Activated naive CD4-positive, alpha-beta T cell treated with anti-CD3 and anti-CD28 coated beads, Interleukin-2, amount 50 U/mL, for 16 hours (primary cell): ENCODE measurements around the gene CSTPP1.
"Not testable (repeated sequence)": the region's sequence is repeated elsewhere in the genome, so short reads cannot be mapped to it uniquely, and the experiment has no call there.

ENCODE experiments used
- DNase-seq: peaks from one replicate; pipeline ENCODE4 v3.0.0-alpha.2; 2020

The CSTPP1 gene

DNA sequence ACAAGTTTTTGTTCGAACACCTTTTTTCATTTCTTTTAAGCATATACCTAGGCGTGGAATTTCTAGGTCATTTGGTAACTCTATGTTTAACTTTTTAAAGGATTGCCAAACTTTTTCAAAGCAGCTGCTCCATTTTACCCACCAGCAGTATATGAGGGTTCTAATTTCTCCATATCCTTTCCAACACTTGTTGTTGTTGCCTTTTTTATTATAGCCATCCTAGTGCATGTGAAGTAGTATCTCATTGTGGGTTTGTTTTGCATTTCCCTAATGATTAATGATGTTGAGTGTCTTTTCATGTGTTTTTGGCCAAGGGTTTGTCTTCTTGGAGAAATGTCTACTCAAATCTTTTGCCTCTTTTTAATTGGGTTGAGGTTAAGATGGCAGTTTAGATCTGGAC lies 24.5 kb downstream of the CSTPP1 start:
- DNase-seq, result no peak

GRCh38 chr11:46961886-46962285 lies 25.3 kb downstream of the CSTPP1 start:
- DNase-seq, result not testable (repeated sequence)

DNA sequence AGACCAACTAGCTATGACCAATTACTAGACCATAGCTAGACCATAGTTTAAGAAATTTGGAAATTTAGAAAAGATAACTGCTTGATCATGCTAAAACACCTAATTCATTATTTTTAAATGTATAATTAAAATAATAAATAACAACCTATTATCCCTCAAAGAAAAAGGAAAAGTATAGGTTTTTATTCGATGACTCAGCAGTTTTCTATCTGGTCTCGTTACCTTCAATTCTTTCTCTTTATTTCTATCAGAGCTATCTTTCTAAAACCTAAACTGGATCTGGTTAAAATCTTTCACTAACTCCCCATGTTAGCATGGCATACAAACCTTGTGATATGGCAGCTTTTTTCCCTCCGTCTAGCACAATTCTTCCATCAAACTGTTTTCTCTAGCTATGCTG lies 27.3 kb downstream of the CSTPP1 start:
- no peak for DNase-seq

DNA sequence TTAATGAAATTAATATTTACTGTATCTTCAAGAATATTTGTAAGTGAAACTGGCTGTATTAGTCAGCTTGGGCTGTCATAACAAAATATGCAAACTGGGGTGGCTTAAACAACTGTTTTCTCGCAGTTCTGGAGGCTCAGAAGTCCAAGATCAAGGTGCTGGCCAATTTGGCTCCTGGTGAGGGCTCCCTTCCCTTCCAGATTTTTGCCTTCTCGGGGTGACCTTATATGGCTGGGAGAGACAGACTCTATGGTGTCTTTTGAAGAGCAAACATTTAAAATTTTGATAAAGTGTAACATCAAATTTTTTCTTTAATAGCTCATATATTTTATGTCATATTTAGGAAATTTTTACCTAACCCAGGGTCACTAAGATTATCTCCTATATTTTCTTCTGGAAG lies 30.2 kb downstream of the CSTPP1 start:
- no peak for DNase-seq

- DNase-seq, result no peak
Observed at GRCh38 chr11:46967962-46968361, 31.4 kb downstream of the CSTPP1 start.

DNA sequence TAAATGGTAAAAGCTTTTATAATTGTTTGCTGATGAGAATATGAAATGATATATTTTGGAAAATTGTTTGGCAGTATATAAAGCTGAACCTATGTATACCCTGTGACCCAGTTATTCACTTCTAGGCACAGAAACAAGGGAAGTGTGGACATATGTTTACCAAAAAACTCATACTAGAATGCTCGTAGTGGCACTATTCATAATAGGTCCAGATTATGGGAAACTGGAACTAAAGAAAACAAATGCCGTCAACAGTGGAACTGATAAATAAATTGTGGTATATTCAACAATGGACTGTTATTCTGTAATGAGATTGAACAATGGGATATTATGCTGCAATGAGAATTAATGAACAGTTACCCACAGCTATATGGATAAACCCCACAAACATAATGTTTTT lies 32.8 kb downstream of the CSTPP1 start:
- no peak for DNase-seq

- DNase-seq, result no peak
Observed at GRCh38 chr11:46970913-46971625, 34.5 kb downstream of the CSTPP1 start.

GRCh38 chr11:46972343-46972742 lies 35.8 kb downstream of the CSTPP1 start:
- DNase-seq, result no peak

- no peak for DNase-seq
Observed at GRCh38 chr11:46972821-46973220, 36.3 kb downstream of the CSTPP1 start.

GRCh38 chr11:46976182-46976854 lies 39.8 kb downstream of the CSTPP1 start:
- no peak for DNase-seq

DNA sequence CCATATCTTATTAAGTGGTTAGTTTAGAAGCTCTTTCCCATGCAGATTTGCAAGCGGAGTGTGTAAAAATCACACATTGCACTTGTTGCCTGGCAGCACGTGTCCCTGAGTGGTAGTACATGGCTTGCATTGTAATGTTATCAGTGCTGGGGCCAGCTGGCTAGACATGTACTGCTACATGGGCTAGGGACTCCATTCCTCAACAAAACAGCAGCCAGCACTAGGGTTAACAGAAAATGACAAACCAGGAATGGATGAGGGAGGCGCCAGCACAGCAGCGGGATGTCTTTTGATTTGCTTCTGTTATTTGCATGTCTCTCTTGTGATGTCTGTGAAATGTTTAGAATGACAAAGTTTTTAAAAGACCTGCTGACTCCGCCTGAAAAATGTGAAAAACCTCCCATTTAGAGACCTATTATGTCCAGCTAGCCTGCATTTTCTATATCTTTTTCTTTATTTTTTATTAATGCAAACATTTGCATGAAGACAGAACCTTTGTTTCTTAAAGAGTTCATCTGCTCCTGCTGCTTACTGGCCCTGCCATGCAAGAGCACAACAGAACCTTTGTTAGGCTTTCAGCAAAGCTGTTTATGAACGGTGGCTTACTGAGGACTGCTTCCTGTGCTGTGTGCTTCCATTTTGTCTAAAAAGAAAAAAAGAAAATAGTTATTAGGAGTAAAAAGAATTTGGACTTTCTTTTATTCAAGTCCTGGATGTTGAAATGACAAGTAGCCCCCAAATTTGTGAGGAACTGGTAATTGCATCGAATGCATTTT lies 40.7 kb downstream of the CSTPP1 start:
- no peak for DNase-seq

- no peak for DNase-seq
Observed at GRCh38 chr11:46978005-46978491, 41.5 kb downstream of the CSTPP1 start.

DNA sequence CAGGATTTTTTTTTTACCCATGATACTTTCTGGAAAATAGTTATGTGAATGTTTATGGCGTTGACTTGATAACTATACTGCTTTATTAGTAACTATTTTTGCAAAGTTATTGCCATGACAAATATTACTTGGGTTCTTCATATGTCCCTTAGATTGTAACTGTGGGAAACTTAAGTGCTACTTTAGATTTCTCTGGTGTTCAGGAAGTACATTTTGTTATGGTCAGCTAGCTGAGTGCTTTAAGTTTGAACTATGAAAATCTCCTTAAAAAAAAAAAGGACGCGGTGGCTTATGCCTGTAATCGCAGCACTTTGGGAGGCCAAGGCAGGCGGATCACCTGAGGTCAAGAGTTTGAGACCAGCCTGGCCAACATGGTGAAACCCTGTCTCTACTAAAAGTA lies 42.8 kb downstream of the CSTPP1 start:
- DNase-seq, result no peak

- no peak for DNase-seq
Observed at GRCh38 chr11:46981436-46981835, 44.9 kb downstream of the CSTPP1 start.

GRCh38 chr11:46982797-46983452 lies 46.4 kb downstream of the CSTPP1 start:
- DNase-seq, result no peak

DNA sequence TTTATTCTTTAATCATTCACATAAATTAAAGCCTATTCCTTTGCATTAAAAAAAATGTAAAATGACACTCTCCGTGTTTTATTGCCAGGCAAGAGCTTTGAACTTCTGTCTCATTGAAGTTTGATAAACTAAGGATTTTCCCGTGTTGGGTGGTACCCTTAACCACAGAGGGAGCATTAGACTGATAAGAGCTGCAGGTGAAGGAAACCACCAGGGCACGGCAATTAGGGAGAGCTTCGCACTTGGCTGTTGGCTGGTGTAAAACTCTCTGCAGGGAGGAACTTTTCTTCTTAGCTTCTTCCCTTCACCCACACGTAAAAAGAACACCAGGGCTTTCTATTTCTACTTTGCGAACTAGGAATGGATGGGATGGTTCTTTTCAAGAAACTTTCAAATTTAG lies 47.0 kb downstream of the CSTPP1 start:
- no peak for DNase-seq

GRCh38 chr11:46984548-46984947 lies 48.0 kb downstream of the CSTPP1 start:
- DNase-seq, result no peak

GRCh38 chr11:46984987-46985386 lies 48.4 kb downstream of the CSTPP1 start:
- no peak for DNase-seq

GRCh38 chr11:46987183-46987582 lies 50.6 kb downstream of the CSTPP1 start:
- no peak for DNase-seq

- not testable (repeated sequence) for DNase-seq
Observed at GRCh38 chr11:46989810-46990487, 53.4 kb downstream of the CSTPP1 start.

DNA sequence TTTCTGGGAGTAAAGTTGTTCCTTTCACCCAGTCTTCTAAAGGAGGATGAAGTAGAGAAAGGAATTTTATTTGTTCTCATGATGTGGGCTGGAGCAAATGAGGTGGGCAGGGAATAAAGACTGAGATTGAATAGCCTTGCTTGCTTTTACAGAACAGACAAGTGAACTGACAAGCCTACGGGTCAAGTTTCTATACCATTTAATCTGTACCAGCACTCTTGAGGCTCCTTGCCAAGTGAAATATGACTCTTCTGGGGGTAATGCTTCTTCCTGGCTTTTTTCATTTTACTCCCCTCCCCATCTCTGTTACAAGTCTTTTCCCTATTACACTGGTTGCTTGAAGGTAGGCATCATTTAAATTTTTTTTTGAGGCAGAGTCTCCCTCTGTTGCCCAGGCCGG lies 54.8 kb downstream of the CSTPP1 start:
- DNase-seq, result no peak

DNA sequence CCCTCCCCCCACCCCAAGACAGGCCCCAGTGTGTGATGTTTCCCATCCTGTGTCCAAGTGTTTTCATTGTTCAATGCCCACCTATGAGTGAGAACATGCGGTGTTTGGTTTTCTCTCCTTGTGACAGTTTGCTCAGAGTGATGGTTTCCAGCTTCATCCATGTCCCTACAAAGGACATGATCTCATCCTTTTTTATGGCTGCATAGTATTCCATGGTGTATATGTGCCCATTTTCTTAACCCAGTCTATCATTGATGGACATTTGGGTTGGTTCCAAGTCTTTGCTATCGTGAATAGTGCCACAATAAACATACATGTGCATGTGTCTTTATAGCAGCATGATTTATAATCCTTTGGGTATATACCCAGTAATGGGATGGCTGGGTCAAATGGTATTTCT lies 55.8 kb downstream of the CSTPP1 start:
- DNase-seq, result not testable (repeated sequence)

DNA sequence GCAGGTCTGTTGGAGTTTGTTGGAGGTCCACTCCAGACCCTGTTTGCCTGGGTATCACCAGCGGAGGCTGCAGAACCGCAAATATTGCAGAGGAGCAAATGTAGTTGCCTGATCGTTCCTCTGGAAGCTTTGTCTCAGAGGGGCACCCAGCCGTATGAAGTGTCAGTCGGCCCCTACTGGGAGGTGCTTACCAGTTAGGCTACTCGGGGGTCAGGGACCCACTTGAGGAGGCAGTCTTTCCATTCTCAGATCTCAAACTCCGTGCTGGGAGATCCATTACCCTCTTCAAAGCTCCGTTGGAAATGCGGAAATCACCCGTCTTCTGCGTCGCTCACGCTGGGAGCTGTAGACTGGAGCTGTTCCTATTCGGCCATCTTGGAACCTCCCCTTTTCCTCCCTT lies 61.2 kb downstream of the CSTPP1 start:
- DNase-seq, result not testable (repeated sequence)
